GM12875 (cell line): Measurements from ENCODE around the gene CNTNAP5.

Experiments
- H3K4me3 ChIP-seq: one replicate; pipeline ENCODE4 v1.5.1; 2011; ENCODE audit warnings: low read depth, low read length, control low read depth
- CTCF ChIP-seq: IDR thresholded peaks from 2 replicates; pipeline ENCODE4 v1.5.1; 2011; ENCODE audit warnings: low read depth, mild to moderate bottlenecking, control low read depth, inconsistent platforms, low read length, moderate library complexity, borderline replicate concordance; ENCODE audit not compliant: insufficient read depth

CNTNAP5 gene

GRCh38 chr2:124264551-124265091 lies 239.5 kb downstream of the CNTNAP5 start:
- no peak for TF ChIP-seq CTCF
- H3K4me3 ChIP-seq: no peak overlapping the region

GRCh38 chr2:124267794-124268193 lies 242.7 kb downstream of the CNTNAP5 start:
- TF ChIP-seq CTCF: no peak
- H3K4me3 ChIP-seq: no peak overlapping the region

GRCh38 chr2:124269348-124269747 lies 244.3 kb downstream of the CNTNAP5 start:
- no peak for TF ChIP-seq CTCF
- no peak overlapping the region for H3K4me3 ChIP-seq

GRCh38 chr2:124272261-124272841 lies 247.3 kb downstream of the CNTNAP5 start:
- TF ChIP-seq CTCF: no peak
- H3K4me3 ChIP-seq: no peak overlapping the region

- no peak for TF ChIP-seq CTCF
- no peak overlapping the region for H3K4me3 ChIP-seq
Observed at GRCh38 chr2:124281541-124281940, 256.5 kb downstream of the CNTNAP5 start.

GRCh38 chr2:124283096-124283495 lies 258.0 kb downstream of the CNTNAP5 start:
- no peak for TF ChIP-seq CTCF
- H3K4me3 ChIP-seq: no peak overlapping the region

GRCh38 chr2:124286089-124286783 lies 261.1 kb downstream of the CNTNAP5 start:
- H3K4me3 ChIP-seq: no peak overlapping the region
- TF ChIP-seq CTCF: no peak
